Cortex of kidney (tissue), 1 donor: Measurements from ENCODE around the gene CATSPERD.

Experiments used
- DNase-seq: peaks from one replicate; lab custom pipeline; 2025; lab: John Stamatoyannopoulos, UW

Gene CATSPERD

GRCh38 chr19:5804516-5805461 lies 84.4 kb downstream of the CATSPERD start, which contains the start of gene NRTN:
Gene NRTN (plus strand): TSS chr19:5805067. CDS start chr19:5824166, 19,099 bp downstream.
- no peak for DNase-seq

- no peak for DNase-seq
Measured at GRCh38 chr19:5805462-5806132, 85.2 kb downstream of the CATSPERD start.

DNA sequence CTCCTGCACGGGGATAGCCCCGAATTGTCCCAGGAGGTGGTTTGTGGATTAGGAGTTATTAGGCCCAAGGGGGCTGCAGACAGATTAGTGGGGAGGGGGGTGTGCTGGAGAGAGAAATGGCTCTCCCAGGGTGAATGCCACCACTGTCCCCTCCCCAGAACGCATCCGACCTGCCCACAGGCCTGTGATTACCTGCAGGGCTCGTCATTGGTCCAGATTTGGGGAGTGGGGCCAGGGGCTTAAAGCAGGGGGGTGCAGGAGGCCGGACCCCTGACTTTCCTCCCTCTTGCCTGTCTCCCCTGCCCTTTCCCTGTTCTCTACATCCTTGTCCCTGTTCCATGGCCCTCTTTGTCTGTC lies 85.7 kb downstream of the CATSPERD start:
- DNase-seq: no peak

DNA sequence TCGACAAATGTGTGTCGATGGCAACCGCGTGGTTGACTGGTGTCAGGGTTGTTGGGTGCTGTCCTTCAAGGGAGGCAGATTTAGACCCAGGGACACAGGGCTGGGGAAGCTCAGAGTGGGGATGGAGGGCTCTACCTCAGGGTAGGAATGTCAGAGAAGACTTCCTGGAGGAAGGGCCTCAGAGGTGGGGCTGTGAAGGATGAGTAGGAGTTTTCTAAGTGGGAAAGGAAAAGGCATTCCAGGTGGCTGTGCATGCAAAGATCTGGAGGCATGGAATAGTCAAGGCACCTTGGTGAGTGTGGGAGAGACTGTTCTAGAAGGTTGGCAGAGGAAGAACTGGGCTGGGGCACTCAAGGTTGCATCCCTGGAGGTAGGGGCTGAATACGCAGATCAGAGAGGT lies 86.5 kb downstream of the CATSPERD start:
- DNase-seq: no peak

DNA sequence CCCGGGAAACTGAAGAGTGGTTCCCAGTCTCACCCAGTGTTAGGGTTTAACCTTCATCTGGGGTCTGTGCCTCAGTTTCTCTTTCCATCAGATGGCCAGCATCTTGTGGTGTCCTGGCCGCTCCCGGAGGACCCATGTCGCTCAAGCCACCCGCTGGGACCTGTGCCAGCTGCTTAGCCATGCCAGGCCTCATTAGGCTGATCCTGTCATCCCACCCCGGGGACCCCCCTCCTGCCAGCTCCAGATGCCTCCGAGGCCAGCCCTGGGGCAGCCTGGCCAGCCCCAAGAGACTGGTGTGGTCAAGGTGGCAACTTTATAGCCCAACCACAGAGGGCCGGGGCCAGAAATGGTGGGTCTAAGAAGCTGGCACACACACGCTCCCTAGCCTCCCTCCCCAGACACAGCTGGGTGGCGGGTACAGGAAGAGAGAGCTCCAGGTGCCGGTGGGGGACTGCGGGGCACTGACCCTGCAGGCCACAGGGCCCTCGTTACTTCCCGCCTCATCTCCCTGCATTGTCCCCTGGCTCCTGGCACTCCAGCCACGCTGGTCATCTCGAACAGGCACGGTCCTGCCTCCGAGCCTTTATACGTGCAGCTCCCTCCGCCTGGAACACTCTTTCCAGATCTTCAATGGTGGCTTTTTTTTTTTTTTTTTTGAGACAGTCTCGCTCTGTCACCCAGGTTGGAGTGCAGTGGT lies 87.8 kb downstream of the CATSPERD start:
- DNase-seq: no peak

GRCh38 chr19:5809053-5809452 lies 88.6 kb downstream of the CATSPERD start:
- DNase-seq: no peak

- no peak for DNase-seq
Measured at GRCh38 chr19:5809469-5809868, 89.0 kb downstream of the CATSPERD start.

DNA sequence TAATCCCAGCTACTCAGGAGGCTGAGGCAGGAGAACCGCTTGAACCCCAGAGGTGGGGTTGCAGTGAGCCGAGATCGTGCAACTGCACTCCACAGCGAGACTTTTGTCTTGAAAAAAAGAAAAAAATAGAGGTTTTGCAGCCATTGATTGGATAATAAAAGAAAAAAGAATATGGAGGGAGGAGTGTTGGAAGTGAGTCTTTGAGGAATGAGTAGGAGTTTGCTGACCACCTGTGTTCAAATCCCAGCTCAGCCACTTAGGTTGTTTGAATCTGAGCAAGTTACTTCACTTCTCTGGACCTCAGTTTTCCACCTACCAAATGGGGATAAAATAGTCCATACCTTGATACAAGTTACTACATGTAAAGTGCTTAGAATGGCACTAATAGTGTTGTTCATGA lies 90.7 kb downstream of the CATSPERD start:
- no peak for DNase-seq

DNA sequence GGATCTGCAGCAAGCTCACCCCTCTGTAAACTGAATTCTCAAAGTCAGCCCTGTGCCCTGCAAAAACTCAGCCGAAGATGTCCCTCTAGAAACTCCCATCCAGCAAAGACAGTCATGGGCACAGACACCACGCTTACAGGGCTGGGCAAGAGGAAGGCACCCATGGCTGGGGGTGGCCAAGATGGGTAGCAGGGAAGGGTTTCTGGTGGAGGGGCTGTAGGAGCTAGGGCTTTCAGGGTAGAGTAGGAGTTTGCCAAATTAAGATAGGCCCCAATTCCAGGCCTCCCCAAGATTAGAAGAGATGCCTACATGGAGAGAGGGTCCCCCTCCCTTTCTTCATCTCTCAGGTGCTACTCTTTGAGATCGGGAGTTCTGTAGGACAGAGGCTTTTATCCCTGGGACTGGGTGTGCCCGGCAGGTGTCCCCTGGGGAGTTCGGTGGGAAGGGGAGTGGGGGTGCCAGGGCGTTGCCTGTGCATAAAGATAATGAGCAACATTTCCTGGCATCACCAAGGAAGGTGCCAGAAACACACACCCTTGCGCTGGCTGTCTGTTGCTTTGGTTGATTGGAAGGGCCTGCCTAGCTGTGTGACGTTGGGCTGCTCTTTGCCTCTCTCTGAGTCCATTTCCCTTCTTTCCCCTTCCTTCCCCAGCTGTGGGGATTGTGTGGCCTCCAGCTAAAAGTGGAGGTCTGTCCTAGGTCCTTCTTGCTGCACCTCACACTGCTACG lies 93.8 kb downstream of the CATSPERD start:
- DNase-seq: no peak

DNA sequence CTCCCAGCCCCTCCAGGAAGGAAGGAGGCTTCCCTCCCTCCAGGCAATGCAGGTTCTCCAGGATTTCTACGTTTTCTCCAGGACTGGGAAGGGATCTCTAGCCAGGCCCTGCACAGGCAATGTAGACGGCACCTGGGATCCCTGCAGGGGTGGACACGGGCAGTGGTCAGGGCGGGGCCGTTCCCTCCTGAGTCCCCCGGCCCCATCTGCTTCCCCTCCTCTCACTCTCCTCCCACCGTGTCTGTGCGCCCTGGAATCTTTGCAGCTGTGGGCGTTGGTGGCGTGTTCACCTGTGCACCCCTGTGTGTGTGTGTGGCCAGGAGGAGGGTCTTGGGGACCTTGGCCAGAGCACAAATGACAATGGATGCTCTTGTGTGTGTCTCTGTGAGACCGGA lies 94.4 kb downstream of the CATSPERD start:
- DNase-seq: no peak

- DNase-seq: no peak
Measured at GRCh38 chr19:5817218-5817617, 96.8 kb downstream of the CATSPERD start.

- DNase-seq: no peak
Measured at GRCh38 chr19:5818594-5818993, 98.2 kb downstream of the CATSPERD start.

DNA sequence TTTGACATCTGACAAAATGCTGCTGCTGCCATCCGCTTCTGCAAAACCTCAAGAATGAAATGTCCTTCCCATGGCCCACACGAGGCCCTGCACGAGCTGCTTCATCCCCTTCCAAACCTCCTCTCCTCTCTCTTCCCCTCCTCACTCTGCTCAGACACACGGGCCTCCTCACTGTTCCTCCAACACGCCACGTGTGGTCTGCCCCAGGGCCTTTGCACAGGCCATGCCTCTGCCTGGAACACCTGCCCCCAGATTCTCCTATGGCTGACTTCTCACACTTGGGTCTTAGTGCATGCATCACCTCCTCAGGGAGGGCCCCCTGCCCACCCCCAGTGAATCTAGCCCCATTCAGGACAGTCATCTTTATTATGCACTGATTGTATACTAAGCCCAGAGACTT lies 100.3 kb downstream of the CATSPERD start:
- no peak for DNase-seq

- no peak for DNase-seq
Measured at GRCh38 chr19:5821521-5822180, 101.2 kb downstream of the CATSPERD start.

DNA sequence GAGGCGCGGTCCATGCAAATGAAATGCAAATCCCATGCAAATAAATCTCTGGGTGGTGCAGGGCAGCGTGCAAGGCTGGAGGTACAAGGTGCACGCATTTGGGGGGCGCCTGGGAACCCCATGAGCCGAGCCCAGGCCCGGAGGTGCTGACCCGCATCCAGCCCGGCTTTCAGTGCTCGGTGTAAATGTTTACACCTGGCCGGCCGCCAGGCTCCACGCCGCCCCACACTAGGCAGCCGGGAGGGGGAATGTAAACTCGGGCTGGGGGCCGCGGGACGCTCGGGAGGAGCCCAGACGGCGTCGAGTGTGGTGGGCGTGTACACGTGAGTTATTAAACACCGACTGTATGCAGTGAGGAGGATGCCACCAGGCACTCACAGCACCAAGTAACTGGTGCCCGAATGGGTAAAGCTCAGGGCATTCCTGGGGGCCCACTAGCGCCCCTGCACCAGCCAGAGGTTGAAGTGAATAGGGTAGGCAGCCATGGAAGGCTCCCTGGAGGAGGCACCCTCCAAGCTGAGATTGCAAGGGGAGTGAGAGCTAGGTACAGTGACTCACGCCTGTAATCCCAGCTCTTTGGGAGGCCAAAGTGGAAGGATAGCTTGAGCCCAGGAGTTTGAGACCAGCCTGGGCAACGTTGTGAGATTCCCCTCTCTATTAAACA lies 101.9 kb downstream of the CATSPERD start:
- DNase-seq: no peak

GRCh38 chr19:5823579-5824281 lies 103.3 kb downstream of the CATSPERD start:
- DNase-seq: no peak

DNA sequence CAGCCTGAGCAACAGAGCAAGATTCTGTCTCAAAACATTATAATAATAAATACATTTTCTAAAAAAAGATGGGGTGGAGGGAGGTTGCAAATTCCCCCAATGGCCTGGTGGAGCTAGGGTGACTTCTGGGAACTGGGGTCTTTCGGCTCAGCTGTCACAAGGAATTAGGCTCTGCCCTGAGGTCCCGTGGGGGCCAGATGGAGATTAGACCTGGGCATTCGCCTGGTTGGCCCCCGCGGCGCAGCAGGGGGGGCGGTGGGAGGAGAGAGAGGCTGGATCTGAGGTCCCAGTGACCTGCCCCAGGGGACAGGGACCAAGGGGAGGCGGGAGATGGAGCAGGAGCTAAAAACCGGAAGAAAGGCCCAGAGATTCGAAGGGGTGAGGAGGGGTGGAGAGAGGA lies 104.3 kb downstream of the CATSPERD start:
- DNase-seq: no peak

DNA sequence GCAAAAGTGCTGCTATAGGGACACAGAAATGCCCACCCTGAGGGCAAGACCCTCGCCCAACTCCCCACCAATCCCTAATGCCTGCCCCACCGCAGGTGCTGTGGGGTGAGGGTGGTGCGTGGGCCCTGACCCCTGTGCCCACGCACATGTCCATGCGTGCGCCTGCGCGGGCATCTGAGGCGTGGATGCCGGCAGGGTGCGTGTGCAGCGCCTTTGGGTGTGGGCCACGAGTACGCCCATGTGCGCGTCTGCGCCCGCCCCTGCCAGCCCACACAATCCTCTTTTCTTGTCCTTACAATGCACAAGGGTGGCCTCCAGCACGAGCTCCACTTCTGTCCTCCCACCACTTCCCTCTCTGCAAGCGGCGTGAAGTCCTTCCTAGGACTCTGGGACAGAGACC lies 104.7 kb downstream of the CATSPERD start:
- DNase-seq: no peak

DNA sequence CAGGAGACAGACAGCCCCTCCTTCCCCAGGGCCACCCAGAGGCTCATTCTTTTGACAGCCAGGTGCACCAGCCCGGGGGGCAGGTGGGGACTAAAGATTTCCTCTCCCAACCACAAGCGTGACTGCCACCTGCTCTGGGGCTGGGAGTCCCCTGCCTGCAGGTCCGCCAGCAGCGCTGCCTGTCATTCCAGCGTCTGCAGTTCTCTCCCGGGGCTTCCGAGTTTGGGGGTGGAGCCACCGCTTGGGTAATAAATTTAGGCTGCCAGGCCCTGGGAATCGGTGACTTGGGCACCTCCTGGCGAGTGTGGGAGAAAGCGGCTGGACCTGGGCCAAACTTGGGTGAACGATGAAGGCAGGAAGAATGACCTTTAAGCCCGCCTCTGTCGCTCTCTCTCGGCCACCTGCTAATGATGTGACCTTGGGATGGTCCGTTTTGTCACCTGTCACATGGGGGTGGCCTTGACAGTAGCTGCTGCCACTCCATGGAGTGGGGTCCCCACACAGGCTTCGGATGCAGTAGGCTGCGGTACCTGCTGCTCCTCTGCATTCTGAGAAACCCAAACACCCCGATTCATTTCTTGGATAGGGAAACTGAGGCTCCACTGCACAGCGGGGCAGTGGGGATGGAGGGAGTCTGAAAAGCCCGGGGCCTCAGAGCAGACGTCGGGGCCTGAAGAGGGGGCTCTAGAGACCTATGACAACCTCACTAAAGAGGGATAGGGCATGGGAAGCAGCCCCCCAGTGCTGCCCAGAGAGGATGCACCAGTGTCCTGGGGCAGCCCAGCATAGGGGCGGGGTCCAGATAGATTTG lies 106.3 kb downstream of the CATSPERD start:
- DNase-seq: no peak
